ENCODE measurements around the gene CLPTM1L. TPM values are rescaled to one million over a fixed set of nuclear protein-coding genes. Genes with fewer than 3 reads are reported as not detected.

CLPTM1L gene
- total and polyA plus RNA-seq, 4 donors, result 66.0 to 95.5 (median 71.8) TPM

DNA sequence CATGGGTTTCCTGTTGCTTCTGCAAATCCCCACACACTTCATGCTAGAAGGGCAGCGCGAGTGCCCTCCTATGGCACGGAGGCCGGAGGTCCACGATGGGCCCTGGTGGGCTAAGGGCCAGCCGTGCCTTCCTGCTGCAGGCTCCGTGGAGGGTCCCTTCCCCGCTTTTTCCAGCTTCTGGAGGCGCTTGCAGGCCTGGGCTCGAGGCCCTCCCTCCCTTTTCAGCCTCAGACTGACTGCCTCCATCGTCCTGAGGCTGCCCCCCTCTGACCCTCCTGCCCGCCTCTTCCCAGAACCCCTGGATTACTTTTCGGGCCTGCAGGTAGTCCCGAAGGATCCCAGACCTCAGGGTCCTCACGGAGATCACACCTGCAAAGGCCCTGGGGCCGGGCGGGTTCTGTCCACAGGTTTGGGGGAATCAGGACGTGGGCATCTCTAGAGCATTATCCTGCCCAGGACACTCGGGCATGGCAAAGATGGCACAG lies 46.8 kb downstream of the CLPTM1L start:
- no peaks in the 10 kb centered on the region for H3K9me3 ChIP-seq (ENCODE audit: control insufficient read depth, low read length)
- ATAC-seq (ENCODE audit: low FRiP score) (no peak), DNase-seq (peak in 1 of 2 donors; percentile 33)
- WGBS, 2 donors, result 84 to 90% methylated on average over 19 of the region's 19 CpGs
- intact Hi-C loops (cut with DNase I), result no loop called here
- no peak overlapping the region for H3K4me3 ChIP-seq (ENCODE audit: low read length in 2 of 2)
- no peaks in the 10 kb centered on the region for H3K4me1 ChIP-seq (ENCODE audit: control insufficient read depth in 1 of 2, insufficient read depth in 2 of 2, low read length in 2 of 2)
- H3K36me3 ChIP-seq (ENCODE audit: control insufficient read depth in 1 of 2, insufficient read depth in 2 of 2, low read length in 1 of 2), result no peaks in the 10 kb centered on the region
- no peaks in the 10 kb centered on the region for H3K27me3 ChIP-seq (ENCODE audit: control insufficient read depth in 1 of 2, insufficient read depth in 2 of 2, low read length in 1 of 2)
- H3K27ac ChIP-seq (ENCODE audit: low read depth in 1 of 2, low read length in 2 of 2), result no peak overlapping the region

DNA sequence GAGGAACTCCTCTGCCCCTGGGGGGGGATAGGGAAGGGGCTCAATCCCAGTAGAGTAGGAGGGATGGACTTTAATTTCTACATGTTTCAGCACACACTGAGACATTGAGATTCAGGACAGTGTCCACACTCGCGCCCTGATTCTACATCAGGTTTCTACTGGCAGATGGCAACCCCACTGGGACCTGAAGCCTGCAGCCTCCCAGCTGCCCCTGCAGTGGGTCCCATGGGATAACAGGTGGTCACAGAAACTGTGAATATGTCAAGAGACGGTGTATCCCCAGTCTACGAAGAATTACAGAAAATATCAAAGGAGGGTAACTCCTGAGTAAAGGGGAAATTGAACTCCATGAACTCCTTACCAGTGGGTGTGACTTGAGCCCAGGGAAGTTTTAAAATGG lies 47.7 kb downstream of the CLPTM1L start:
- 87 to 91% methylated on average over 4 of the region's 4 CpGs for WGBS, 2 donors
- Histone ChIP-seq H3K4me3 (ENCODE audit: low read length in 2 of 2) (no peak overlapping the region), H3K4me1 (ENCODE audit: control insufficient read depth in 1 of 2, insufficient read depth in 2 of 2, low read length in 2 of 2) (no peaks in the 10 kb centered on the region), H3K27ac (ENCODE audit: low read depth in 1 of 2, low read length in 2 of 2) (no peak overlapping the region), H3K9me3 (ENCODE audit: control insufficient read depth, low read length) (no peaks in the 10 kb centered on the region), H3K36me3 (ENCODE audit: control insufficient read depth in 1 of 2, insufficient read depth in 2 of 2, low read length in 1 of 2) (no peaks in the 10 kb centered on the region), H3K27me3 (ENCODE audit: control insufficient read depth in 1 of 2, insufficient read depth in 2 of 2, low read length in 1 of 2) (no peaks in the 10 kb centered on the region)
- intact Hi-C loops (cut with DNase I), result no loop called here
- ATAC-seq (ENCODE audit: low FRiP score) (no peak), DNase-seq (no peak)

DNA sequence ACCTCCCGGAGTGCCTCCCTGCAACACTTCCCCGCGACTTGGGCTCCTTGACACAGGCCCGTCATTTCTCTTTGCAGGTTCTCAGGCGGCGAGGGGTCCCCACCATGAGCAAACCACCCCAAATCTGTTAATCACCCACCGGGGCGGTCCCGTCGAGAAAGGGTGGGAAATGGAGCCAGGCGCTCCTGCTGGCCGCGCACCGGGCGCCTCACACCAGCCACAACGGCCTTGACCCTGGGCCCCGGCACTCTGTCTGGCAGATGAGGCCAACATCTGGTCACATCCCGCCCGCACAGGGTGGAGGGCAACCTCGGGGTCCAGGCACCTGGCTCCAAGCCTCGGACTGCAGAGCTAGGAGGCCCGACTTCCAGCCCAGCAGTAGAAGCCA lies 49.3 kb downstream of the CLPTM1L start:
- WGBS, 2 donors, result 34 to 40% methylated on average over 20 to 22 of the region's 22 CpGs
- DNase-seq, result peak in 1 of 2 donors; percentile 39

DNA sequence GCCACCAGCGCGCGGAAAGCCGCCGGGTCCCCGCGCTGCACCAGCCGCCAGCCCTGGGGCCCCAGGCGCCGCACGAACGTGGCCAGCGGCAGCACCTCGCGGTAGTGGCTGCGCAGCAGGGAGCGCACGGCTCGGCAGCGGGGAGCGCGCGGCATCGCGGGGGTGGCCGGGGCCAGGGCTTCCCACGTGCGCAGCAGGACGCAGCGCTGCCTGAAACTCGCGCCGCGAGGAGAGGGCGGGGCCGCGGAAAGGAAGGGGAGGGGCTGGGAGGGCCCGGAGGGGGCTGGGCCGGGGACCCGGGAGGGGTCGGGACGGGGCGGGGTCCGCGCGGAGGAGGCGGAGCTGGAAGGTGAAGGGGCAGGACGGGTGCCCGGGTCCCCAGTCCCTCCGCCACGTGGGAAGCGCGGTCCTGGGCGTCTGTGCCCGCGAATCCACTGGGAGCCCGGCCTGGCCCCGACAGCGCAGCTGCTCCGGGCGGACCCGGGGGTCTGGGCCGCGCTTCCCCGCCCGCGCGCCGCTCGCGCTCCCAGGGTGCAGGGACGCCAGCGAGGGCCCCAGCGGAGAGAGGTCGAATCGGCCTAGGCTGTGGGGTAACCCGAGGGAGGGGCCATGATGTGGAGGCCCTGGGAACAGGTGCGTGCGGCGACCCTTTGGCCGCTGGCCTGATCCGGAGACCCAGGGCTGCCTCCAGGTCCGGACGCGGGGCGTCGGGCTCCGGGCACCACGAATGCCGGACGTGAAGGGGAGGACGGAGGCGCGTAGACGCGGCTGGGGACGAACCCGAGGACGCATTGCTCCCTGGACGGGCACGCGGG lies 49.9 kb downstream of the CLPTM1L start, which contains the start of gene TERT:
Gene TERT, minus strand, starts transcription at position 234 of the 815 bp plus-strand sequence. Its CDS starts 79 bp downstream, at position 155.
- no peak within 1 kb of the TSS for H3K4me3 ChIP-seq (ENCODE audit: low read length in 2 of 2)
- DNase-seq (peak; percentile 33 to 70), ATAC-seq (ENCODE audit: low FRiP score) (no peak)
- no peaks in the 10 kb centered on the region for H3K36me3 ChIP-seq (ENCODE audit: control insufficient read depth in 1 of 2, insufficient read depth in 2 of 2, low read length in 1 of 2)
- H3K9me3 ChIP-seq (ENCODE audit: control insufficient read depth, low read length), result no peaks in the 10 kb centered on the region
- intact Hi-C loops (cut with DNase I), result no loop called here
- no peak within 1 kb of the TSS for H3K27ac ChIP-seq (ENCODE audit: low read depth in 1 of 2, low read length in 2 of 2)
- 1 to 3% methylated on average over 66 to 102 of the region's 102 CpGs for WGBS, 2 donors
- H3K4me1 ChIP-seq (ENCODE audit: control insufficient read depth in 1 of 2, insufficient read depth in 2 of 2, low read length in 2 of 2), result no peaks in the 10 kb centered on the region
- H3K27me3 ChIP-seq (ENCODE audit: control insufficient read depth in 1 of 2, insufficient read depth in 2 of 2, low read length in 1 of 2), result no peaks in the 10 kb centered on the region

More for the DNA sequence above, 49.3 kb downstream of the CLPTM1L start:
- H3K4me3 ChIP-seq (ENCODE audit: low read length in 2 of 2), result no peak overlapping the region
- no peaks in the 10 kb centered on the region for H3K27me3 ChIP-seq (ENCODE audit: control insufficient read depth in 1 of 2, insufficient read depth in 2 of 2, low read length in 1 of 2)
- no peaks in the 10 kb centered on the region for H3K4me1 ChIP-seq (ENCODE audit: control insufficient read depth in 1 of 2, insufficient read depth in 2 of 2, low read length in 2 of 2)
- H3K9me3 ChIP-seq (ENCODE audit: control insufficient read depth, low read length), result no peaks in the 10 kb centered on the region
- no peak for ATAC-seq (ENCODE audit: low FRiP score)
- no peak overlapping the region for H3K27ac ChIP-seq (ENCODE audit: low read depth in 1 of 2, low read length in 2 of 2)
- no peaks in the 10 kb centered on the region for H3K36me3 ChIP-seq (ENCODE audit: control insufficient read depth in 1 of 2, insufficient read depth in 2 of 2, low read length in 1 of 2)
- intact Hi-C loops (cut with DNase I), result no loop called here

DNA sequence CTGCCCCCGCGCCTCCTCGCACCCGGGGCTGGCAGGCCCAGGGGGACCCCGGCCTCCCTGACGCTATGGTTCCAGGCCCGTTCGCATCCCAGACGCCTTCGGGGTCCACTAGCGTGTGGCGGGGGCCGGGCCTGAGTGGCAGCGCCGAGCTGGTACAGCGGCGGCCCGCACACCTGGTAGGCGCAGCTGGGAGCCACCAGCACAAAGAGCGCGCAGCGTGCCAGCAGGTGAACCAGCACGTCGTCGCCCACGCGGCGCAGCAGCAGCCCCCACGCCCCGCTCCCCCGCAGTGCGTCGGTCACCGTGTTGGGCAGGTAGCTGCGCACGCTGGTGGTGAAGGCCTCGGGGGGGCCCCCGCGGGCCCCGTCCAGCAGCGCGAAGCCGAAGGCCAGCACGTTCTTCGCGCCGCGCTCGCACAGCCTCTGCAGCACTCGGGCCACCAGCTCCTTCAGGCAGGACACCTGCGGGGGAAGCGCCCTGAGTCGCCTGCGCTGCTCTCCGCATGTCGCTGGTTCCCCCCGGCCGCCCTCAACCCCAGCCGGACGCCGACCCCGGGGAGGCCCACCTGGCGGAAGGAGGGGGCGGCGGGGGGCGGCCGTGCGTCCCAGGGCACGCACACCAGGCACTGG lies 50.6 kb downstream of the CLPTM1L start:
- H3K36me3 ChIP-seq (ENCODE audit: control insufficient read depth in 1 of 2, insufficient read depth in 2 of 2, low read length in 1 of 2), result no peaks in the 10 kb centered on the region
- no peaks in the 10 kb centered on the region for H3K4me1 ChIP-seq (ENCODE audit: control insufficient read depth in 1 of 2, insufficient read depth in 2 of 2, low read length in 2 of 2)
- no peaks in the 10 kb centered on the region for H3K27me3 ChIP-seq (ENCODE audit: control insufficient read depth in 1 of 2, insufficient read depth in 2 of 2, low read length in 1 of 2)
- H3K4me3 ChIP-seq (ENCODE audit: low read length in 2 of 2), result no peak overlapping the region
- ATAC-seq (ENCODE audit: low FRiP score), result no peak
- intact Hi-C loops (cut with DNase I), result no loop called here
- 28 to 33% methylated on average over 50 to 69 of the region's 69 CpGs for WGBS, 2 donors
- peak; percentile 28 to 69 for DNase-seq
- no peak overlapping the region for H3K27ac ChIP-seq (ENCODE audit: low read depth in 1 of 2, low read length in 2 of 2)
- no peaks in the 10 kb centered on the region for H3K9me3 ChIP-seq (ENCODE audit: control insufficient read depth, low read length)

DNA sequence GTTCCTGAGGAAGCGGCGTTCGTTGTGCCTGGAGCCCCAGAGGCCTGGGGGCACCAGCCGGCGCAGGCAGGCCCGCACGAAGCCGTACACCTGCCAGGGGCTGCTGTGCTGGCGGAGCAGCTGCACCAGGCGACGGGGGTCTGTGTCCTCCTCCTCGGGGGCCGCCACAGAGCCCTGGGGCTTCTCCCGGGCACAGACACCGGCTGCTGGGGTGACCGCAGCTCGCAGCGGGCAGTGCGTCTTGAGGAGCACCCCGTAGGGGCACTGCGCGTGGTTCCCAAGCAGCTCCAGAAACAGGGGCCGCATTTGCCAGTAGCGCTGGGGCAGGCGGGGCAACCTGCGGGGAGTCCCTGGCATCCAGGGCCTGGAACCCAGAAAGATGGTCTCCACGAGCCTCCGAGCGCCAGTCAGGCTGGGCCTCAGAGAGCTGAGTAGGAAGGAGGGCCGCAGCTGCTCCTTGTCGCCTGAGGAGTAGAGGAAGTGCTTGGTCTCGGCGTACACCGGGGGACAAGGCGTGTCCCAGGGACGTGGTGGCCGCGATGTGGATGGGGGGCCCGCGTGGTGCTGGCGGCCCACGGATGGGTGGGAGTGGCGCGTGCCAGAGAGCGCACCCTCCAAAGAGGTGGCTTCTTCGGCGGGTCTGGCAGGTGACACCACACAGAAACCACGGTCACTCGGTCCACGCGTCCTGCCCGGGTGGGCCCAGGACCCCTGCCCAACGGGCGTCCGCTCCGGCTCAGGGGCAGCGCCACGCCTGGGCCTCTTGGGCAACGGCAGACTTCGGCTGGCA lies 51.3 kb downstream of the CLPTM1L start:
- Histone ChIP-seq H3K27ac (ENCODE audit: low read depth in 1 of 2, low read length in 2 of 2) (no peak overlapping the region), H3K9me3 (ENCODE audit: control insufficient read depth, low read length) (peaks cover under 1% of the 10 kb centered on the region), H3K4me3 (ENCODE audit: low read length in 2 of 2) (no peak overlapping the region), H3K27me3 (ENCODE audit: control insufficient read depth in 1 of 2, insufficient read depth in 2 of 2, low read length in 1 of 2) (no peaks in the 10 kb centered on the region), H3K36me3 (ENCODE audit: control insufficient read depth in 1 of 2, insufficient read depth in 2 of 2, low read length in 1 of 2) (no peaks in the 10 kb centered on the region), H3K4me1 (ENCODE audit: control insufficient read depth in 1 of 2, insufficient read depth in 2 of 2, low read length in 2 of 2) (no peaks in the 10 kb centered on the region)
- DNase-seq (peak; percentile 35 to 69), ATAC-seq (ENCODE audit: low FRiP score) (no peak)
- intact Hi-C loops (cut with DNase I), result no loop called here
- WGBS, 2 donors, result 89 to 91% methylated on average over 60 of the region's 60 CpGs

DNA sequence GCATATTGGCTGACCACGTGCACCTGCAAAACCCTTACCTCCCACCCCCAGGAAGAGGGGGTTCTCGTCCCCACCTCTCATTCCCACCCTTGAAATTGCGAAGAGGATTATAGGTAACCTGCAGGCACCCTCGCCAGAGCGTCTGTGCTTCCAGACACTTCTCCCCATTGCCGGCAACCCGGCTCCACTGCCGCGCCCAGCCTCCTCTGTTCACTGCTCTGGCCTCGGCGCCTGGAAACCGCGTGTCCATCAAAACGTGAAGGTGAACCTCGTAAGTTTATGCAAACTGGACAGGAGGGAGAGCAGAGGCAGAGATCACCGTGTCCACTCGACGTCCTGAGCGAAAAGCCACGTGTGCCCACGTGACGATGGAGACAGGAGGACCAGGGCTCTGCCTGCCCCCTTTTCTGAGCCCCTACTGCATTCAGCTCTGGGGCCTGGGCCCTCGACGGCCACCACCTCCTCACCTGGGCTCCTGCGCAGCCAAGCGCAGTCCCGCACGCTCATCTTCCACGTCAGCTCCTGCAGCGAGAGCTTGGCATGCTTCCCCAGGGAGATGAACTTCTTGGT lies 52.0 kb downstream of the CLPTM1L start:
- peaks cover 5% of the 10 kb centered on the region for H3K9me3 ChIP-seq (ENCODE audit: control insufficient read depth, low read length)
- intact Hi-C loops (cut with DNase I), result no loop called here
- DNase-seq (peak in 1 of 2 donors; percentile 10), ATAC-seq (ENCODE audit: low FRiP score) (no peak)
- no peak overlapping the region for H3K4me3 ChIP-seq (ENCODE audit: low read length in 2 of 2)
- WGBS, 2 donors, result 86% methylated on average over 30 of the region's 30 CpGs
- no peaks in the 10 kb centered on the region for H3K36me3 ChIP-seq (ENCODE audit: control insufficient read depth in 1 of 2, insufficient read depth in 2 of 2, low read length in 1 of 2)
- no peaks in the 10 kb centered on the region for H3K4me1 ChIP-seq (ENCODE audit: control insufficient read depth in 1 of 2, insufficient read depth in 2 of 2, low read length in 2 of 2)
- H3K27ac ChIP-seq (ENCODE audit: low read depth in 1 of 2, low read length in 2 of 2), result no peak overlapping the region
- no peaks in the 10 kb centered on the region for H3K27me3 ChIP-seq (ENCODE audit: control insufficient read depth in 1 of 2, insufficient read depth in 2 of 2, low read length in 1 of 2)

DNA sequence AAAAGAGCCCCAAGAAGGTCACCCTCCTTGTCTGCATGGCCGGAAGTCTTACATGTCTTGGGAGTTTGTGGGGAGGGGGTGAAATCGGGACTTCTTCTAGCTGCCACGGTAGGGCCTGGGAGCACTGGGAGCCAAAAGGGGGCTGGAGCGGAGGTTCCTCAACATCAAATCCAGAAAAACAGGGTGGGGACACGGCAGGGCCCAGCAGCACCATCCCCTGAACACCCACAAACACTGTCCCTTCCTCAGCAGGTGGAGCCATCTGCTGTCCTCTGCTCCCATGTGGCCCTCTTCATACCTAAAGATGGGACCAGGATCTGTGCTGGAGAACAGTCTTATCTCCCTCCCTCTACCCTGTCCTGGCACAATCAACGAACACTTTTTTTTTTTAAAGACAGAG lies 52.8 kb downstream of the CLPTM1L start:
- H3K4me1 ChIP-seq (ENCODE audit: control insufficient read depth in 1 of 2, insufficient read depth in 2 of 2, low read length in 2 of 2), result no peaks in the 10 kb centered on the region
- no peaks in the 10 kb centered on the region for H3K27me3 ChIP-seq (ENCODE audit: control insufficient read depth in 1 of 2, insufficient read depth in 2 of 2, low read length in 1 of 2)
- no peak overlapping the region for H3K4me3 ChIP-seq (ENCODE audit: low read length in 2 of 2)
- H3K36me3 ChIP-seq (ENCODE audit: control insufficient read depth in 1 of 2, insufficient read depth in 2 of 2, low read length in 1 of 2), result no peaks in the 10 kb centered on the region
- WGBS, 2 donors, result 69 to 71% methylated on average over 6 of the region's 6 CpGs
- H3K9me3 ChIP-seq (ENCODE audit: control insufficient read depth, low read length), result peaks cover 5% of the 10 kb centered on the region
- H3K27ac ChIP-seq (ENCODE audit: low read depth in 1 of 2, low read length in 2 of 2), result no peak overlapping the region
- ATAC-seq (ENCODE audit: low FRiP score) (no peak), DNase-seq (no peak)
- intact Hi-C loops (cut with DNase I), result no loop called here
